ENCODE data around the gene C19orf38.
A peak's percentile ranks its signal among the peaks of the same experiment; 100 is the strongest.
"Not testable (repeated sequence)": the region's sequence is repeated elsewhere in the genome, so short reads cannot be mapped to it uniquely, and the experiment has no call there.

C19orf38 gene

GRCh38 chr19:10823690-10824089 is 24.5 kb upstream of the C19orf38 start:
- DNase-seq, result no peak

DNA sequence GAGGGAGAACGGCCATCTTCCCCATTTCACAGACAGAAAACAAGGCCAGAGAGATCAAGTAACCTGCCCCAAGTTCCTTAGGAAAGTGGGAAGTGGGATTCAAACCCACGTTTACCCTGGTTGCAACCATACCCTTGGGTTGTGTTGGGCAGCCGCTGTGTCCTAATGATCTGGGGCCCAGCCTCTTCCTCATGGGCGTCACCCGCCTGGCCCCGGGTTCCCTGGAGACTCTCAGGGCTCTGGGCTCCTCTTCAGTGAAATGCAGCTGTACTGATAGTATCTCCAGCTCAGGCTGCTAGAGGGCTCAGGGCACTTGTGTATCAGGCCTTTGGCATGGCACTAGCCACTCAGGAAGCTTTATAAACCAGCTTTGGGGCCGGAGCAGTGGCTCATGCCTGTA is 22.0 kb upstream of the C19orf38 start:
- DNase-seq, result no peak

GRCh38 chr19:10826846-10827245 is 21.4 kb upstream of the C19orf38 start:
- no peak for DNase-seq

GRCh38 chr19:10828981-10829821 is 19.0 kb upstream of the C19orf38 start:
- DNase-seq, result no peak

- no peak for DNase-seq
Measured at GRCh38 chr19:10829967-10830366, 18.2 kb upstream of the C19orf38 start.

- DNase-seq, result no peak
Measured at GRCh38 chr19:10830370-10830769, 17.8 kb upstream of the C19orf38 start.

- DNase-seq, result no peak
Measured at GRCh38 chr19:10830931-10831779, 17.1 kb upstream of the C19orf38 start.

DNA sequence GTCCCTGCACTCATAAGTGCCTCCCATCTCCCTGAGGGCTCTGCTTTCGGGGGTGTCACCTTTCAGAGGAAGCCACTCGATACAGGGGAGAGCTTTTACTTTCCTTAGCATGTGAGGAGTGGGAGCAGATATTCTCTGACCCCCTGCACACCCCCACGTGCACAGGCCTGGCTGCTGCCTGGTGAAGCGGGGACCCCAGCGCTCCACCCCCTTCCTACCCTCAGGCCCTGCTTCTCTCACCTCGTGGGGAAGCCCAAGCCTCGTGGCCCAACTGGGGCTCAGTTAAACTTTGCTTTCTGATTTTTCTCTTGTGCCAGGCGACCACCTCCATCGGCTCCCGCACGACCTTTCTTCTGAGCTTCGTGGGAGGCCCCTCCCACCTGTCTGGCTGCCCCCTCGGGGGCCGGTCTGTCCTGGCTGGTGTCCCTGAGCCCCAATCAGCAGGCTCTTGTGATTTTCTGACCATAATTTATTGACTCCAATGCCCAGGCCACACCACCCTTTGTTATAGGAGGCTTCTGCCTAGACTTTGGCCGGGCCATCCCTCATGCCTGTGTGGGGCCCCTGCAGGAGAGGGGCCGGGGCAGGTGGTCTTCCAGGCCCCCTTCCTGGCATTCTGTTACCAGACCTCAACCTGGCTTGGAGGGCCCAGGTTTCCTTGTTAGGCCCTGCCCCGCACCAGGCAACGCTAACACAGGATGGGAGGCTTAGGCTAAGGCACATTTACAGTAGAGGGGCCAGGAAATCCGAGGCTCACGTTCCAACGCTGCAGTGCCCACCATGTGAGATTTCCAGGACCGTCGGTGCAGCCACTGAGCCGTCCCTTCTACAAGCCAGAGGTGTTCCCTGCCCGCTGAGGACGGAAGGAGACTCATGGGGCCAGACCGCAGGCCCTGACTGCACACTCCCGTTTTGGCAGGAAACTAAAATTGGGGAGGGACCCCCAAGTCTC is 16.0 kb upstream of the C19orf38 start:
- DNase-seq, result no peak

DNA sequence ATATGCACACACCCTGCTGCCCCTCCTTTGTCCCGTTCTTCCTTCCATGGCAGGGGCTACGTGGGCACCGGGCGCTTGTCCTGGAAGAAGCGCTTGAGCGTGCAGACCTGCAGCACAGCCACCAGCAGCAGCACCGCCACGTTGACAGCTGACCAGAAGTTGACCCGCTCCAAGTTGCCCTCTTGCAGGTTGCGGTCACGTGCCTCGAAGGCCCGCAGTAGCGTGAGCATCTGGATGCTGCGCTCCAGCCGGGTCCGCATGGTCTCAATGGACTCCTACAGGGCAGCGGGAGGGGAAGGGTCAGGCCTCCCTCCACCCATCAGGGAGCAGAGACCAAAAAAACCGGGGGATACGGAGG is 15.3 kb upstream of the C19orf38 start:
- DNase-seq, result no peak

- no peak for DNase-seq
Measured at GRCh38 chr19:10835089-10835753, 13.0 kb upstream of the C19orf38 start.

- DNase-seq, result peak; percentile 100
Measured at GRCh38 chr19:10835754-10836478, 12.3 kb upstream of the C19orf38 start, which contains the start of gene TMED1. TMED1 (minus strand) TSS chr19:10836212; CDS start chr19:10836191, 21 bp downstream.

DNA sequence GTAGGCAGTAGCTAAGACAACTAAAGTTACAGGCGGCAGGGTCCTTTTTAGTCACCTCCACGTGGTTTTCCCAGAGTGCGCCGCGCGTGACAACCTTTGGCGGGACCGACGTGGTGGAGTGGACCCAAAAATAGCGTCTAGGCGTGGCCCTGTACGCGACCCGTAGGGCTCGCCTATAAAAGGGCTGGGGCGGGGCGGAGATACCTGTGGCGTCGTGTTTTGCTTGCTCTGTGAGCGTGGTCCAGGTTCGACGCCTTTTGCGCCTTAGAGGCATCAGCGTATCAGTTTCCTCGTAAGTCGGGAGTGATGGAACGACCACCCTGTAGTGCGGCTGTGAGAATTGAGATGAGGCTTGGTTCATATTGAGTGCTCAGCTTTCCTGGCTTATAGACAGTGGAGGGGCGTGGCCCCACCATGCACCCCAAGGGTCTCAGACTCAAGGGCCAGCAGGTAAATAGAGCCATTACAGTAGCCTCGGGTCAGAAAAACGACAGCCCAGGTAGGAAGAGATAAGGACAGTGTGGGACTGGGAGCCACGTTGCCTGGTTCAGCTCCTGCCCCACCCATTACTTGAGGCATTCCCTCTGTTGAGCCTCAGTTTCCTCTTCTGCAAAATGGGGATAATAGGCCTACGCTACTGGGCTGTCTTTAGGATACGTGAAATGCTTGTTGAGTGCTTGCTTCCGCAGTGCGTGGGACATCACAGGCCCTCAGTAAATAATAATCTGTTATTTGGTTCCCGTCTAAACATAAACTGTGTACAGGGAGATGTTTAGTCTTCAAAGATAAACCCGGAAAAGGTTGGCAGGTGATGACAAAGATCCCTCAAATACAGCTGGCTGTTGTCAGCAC is 11.5 kb upstream of the C19orf38 start:
- no peak for DNase-seq

- DNase-seq, result not testable (repeated sequence)
Measured at GRCh38 chr19:10837649-10838048, 10.6 kb upstream of the C19orf38 start.

DNA sequence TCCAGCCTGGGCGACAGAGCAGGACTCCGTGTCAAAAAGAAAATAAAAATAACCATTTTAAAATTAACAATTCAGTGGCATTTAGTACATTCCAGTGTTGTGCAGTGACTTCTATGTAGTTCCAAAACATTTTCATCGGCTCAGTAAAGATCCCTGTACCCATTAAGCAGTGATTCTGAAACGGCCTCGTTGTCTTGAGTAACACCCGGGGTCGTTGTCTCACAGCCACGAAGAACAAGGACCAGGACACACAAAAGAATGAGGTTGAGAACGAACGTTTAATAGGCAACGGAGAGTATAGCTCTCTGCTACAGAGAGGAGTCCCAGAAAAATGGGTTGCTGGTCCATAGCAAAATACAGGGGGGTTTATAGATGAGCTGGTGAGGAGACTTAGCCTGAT is 9.8 kb upstream of the C19orf38 start:
- DNase-seq, result no peak

DNA sequence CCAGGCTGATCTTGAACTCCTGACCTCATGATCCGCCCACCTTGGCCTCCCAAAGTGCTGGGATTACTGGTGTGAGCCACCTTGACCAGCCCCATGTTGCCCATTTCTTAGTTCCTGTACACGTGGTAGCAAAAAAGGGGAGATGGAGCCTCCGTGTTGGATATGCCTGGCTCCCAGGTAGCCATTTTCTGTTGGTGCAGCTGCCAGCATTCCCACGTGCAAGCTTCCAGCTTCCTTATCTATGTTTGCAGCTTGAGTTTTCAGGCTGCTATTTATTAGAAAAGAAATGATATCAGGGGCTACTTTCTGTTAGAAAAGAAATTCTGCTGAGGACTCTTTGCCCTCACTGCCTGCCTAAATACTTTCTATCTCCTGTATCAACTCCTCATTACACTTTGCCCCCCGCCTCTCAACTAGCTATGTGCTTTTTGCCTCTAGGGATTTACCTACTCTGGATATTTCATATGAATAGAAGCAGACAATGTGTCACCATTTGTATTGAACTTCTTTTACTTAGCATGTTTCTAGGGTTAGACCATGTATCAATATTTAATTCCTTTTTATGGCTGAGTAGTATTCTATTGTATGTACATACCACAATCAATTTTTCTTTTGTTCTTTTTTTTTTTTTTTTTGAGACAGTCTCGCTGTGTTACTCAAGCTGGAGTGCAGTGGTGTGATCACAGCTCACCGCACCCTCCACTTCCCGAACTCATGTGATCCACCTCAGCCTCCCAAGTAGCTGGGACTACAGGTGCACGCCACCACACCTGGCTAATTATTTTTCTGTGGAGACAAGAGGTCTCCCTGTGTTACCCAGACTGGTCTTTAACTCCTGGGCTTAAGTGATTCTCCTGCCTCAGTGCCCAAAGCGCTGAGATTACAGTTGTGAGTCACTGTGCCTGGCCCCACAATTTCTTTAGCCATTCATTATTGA is 8.8 kb upstream of the C19orf38 start:
- DNase-seq, result no peak

DNA sequence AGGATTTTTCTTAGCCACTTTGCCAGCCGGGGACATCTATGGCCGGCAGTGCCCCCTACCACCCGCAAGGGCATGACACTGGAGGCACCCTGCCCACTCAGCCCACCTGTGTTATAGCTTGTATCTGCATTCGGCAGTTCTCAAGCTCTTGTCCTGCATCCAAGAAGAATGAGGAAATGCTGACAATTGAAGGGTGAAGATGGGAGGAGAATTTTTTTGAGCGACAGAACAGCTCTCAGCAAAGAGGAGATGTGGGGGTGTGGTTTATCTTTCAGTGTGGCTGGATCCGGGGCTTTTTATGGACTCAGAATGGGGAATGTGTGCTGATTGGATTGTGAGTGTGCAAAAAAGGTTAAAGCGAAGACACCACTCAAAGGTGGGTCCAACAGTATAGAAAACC is 5.4 kb upstream of the C19orf38 start:
- no peak for DNase-seq

DNA sequence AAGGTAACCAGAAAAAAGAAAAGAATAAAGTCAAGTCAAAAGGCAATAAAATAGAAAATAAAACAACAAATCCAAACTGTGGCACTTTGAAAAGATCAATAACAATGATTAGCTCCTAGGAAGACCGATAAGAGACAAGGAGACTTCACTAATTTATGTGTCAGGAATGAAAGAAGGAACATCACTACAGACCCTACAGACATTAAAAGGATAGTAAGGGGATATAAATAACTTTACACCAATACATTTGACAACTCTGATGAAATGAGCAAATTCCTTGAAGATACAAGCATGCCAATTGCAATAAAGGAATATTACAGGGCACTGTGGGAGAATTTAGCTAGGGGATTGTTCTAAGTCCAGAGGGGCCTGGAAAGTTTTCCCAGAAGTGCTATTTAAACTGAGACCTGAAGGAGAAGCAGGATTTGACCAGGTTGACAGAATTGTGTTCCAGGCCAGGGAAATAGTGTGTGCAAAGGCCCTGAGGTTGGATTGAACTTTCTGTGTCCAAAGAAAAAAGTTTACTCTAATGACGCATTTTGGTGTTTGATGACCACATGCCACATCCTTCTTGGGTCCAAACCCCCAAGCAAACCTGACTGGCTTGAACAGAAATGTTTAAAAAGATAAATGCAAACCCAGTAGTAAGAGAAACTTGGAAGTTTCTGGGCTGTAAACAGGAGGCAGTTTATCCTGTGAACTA is 1.6 kb upstream of the C19orf38 start:
- no peak for DNase-seq

GRCh38 chr19:10850631-10851030 is 2.4 kb downstream of the C19orf38 start:
- no peak for DNase-seq

All from EL (cell line).